HG02571 (cell line): ENCODE results near the gene S100A12.
"Not testable (repeated sequence)": the region's sequence is repeated elsewhere in the genome, so short reads cannot be mapped to it uniquely, and the experiment has no call there.

Source experiments
- ATAC-seq: cut with Tn5 transposase; IDR thresholded peaks from one replicate; pipeline ENCODE4 v1.9.1; 2021; ENCODE audit warnings: mild to moderate bottlenecking, moderate library complexity; ENCODE audit not compliant: unreplicated experiment

The S100A12 gene

DNA sequence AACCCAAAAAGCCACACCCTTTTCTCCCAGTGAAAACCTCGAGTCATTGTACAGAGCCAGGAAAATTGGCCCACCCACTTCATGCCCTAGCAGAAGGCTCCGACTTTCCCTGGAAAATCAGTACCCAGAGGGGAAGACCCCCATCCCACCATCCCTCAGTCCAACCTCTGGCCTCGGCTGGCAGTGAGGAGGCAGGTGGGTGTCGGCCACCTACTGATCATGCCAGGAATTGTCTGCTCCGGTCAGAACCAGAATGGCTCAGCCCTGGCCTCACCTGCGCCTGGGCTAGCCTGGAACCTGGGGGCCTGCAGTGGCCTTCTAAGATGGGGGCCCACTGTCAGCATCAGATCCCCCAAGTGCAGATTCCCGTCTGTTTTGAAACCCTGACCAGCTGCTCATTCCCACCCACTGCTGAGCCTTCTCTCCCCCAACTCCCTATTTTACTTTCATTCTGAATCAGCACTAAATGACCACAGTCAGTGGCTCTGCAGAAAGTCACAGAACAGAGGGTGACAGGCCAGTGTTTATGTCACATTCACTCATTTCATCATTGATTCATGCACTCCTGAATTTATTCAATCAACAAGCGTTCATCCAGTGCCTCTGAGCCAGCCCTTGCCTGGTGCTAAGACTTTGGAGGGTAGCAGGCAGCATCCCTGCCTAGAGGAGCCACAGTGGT, 20.8 kb downstream of the S100A12 start:
- ATAC-seq = no peak

DNA sequence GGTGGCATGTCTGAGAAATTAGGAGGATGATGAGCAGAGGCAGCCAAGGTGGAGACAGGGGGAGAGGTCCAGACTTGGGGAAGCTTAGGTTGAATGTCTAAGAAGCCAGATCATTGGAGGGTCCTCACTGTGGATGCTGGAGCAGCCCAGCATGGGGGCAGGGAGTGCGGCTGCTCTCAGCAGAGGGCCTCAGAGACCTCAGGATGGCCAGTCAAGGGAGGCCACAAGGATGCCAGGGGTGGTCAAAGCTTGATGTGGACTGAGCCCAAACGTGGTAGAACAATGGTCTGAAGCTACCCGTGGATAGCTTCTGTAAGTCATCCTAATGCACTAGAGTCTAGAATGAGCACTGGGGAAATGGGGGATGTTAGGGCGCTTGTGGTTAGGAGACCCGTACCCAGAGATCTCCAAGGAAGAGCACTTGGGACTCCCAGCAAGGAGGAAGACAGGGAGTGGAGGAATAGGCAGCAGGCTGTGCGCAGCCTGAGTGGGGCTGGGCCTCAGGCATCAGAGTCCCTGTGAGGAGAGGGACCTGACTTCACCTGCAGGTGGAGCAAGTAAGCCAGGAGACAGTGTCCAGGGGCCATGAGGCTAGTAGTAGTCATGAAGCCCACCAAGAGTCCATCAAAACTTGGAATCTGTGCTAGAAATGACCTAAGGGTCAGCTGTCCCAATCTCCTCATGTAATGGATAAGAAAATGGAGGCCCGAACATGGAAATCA, 22.0 kb downstream of the S100A12 start:
- no peak for ATAC-seq

- ATAC-seq = no peak
Measured at GRCh38 chr1:153352523-153352922, 22.9 kb downstream of the S100A12 start.

DNA sequence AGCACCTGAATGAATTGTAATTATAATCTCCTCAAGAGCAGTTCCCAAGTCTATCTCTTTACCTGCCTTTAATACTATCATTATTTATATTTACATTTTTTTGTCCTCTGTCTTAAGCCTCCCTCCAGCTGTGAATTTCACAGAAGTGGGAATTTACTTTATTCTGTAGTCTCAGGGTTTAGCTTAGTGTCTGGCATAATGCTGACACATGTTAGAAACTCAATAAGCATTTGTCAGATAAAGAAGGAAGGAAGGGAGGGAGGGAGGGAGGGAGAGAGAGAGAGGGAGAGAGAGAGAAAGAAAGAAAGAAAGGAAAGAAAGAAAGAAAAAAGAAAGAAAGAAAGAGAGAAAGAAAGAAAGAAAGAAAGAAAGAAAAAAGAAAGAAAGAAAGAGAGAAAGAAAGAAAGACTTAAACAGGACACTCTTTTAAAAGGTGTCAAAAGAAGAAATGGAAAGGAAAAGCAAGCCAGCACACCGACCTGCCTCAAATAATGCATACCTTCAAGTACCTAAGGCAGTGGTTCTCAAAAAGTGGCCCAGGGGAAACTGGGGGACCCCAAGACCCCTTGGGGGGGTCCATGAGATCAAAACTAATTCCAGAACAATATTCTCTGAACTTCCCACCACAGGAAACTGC, 25.0 kb downstream of the S100A12 start:
- no peak for ATAC-seq

GRCh38 chr1:153349363-153350320, 25.8 kb downstream of the S100A12 start:
- no peak for ATAC-seq

GRCh38 chr1:153348511-153349362, 26.7 kb downstream of the S100A12 start, which contains the start of gene PGLYRP4:
TSS of gene PGLYRP4 (minus strand) at chr1:153348841. CDS start at chr1:153347932, 909 bp downstream.
- no peak for ATAC-seq

GRCh38 chr1:153347856-153348255, 27.6 kb downstream of the S100A12 start:
- ATAC-seq = no peak

- ATAC-seq = not testable (repeated sequence)
Measured at GRCh38 chr1:153347049-153347448, 28.4 kb downstream of the S100A12 start.

- ATAC-seq = no peak
Measured at GRCh38 chr1:153346077-153346723, 29.2 kb downstream of the S100A12 start.

DNA sequence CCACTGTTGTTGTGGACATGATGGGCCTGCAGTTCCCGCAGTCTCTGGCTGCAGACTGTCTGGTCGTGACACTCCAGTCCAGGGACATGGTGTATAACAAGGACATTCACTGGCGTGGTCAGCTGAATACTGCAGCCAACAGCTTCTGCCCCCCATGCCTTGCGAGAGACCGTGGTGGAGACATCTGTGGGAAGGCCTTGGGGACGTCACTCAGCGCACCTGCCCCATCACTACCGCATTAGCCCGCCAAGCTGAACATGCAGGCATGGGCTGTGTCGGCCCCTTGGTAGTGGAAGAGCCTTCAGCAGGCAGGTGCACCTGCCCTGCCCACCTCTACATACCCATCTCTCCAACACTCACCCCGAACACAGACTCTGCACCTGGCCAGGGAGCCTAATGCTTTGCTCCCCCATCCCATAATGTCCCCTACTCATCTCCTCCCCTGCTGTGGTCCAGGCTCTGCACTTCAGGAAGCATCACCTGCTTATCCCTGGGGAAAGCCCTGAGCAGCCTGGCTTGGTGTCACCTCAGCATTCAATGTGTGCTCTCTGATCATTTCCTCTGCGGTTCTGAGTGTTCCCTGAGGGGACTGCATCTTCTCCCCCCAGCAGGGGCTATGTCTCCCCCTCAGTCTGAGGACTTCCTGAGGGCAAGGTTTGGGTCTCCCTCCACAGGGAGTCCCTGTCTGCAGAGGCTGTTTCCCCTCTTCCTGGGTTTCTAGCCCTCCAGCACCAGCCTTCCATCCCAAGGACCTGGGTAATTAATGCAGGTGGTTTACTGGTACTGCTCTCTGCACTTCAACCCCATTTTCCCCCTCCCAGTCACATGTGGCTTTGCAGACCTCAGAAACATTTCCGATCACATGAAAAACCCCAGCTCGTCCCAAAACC, 30.0 kb downstream of the S100A12 start:
- no peak for ATAC-seq

GRCh38 chr1:153344718-153345025, 30.7 kb downstream of the S100A12 start:
- no peak for ATAC-seq

DNA sequence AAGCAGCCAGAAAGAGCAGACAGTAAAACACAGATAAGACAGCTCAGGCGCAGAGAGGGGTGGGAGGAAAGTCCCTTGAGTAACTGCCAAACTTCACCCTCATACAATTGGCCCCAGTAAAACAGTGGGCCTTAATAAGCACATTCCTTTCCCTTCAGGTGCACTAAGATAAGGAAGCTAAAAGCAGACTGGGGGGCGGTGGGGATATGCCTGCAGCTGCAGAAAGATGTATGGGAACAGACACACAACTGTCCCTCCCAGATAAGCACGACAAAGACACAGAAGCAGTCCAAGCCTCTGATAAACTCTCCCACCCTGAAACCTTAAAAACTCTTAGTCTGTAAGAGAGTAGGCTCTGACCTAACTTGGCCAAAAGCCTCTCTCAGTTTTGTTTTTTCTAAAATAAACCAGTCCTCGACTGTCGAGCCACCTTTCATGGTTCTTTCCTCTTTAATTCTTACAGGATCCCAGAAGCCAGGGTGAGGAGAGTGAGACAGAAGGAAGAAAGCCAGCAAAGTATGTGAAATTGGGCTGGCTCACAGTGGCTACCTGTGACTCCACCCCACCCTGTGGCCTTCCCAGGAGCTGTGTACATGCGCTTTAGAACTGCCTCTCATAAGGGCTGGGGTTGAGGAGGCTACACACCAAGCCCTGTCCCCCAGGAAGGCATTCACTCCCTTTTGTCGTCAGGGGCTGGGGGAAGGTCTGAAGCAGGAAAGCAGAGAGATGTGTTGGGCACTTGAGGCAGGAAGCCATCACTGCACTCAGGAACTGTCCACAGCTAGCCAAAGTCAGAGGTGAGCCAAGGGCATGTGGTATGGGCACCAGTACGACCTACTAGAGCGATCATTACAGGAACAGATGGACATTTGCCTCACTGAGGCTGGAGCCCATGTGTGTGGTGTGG, 31.4 kb downstream of the S100A12 start:
- ATAC-seq = no peak

DNA sequence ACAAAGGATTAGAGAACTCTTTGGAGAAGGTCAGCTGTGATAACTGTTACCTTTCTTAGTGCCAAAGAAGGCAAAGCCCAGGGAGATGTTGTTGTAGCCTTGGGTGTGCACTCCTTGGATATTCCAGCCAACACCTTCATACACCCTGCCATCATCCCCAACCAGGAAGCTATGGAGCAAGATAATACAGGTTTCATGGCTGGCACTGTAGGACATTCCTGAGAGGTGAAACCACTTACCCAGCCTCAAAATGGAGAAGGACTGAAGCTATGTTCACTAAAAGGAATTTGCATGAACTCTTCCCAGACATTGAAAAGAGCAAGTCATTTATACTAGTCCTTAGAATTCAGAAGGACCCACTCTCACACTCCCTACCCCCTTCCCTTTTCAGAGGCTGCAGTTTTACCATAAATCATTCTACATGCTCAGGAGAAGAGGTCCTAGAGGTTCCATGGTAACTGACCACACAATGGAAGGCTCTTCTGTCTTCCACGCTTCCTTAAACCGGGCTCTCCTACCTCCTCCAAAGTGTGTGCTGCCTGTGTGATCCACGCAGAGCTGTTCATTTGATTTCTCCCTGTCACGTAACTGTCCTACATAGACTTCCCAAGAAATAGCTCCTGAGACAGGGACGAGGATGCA, 32.3 kb downstream of the S100A12 start:
- ATAC-seq = no peak

DNA sequence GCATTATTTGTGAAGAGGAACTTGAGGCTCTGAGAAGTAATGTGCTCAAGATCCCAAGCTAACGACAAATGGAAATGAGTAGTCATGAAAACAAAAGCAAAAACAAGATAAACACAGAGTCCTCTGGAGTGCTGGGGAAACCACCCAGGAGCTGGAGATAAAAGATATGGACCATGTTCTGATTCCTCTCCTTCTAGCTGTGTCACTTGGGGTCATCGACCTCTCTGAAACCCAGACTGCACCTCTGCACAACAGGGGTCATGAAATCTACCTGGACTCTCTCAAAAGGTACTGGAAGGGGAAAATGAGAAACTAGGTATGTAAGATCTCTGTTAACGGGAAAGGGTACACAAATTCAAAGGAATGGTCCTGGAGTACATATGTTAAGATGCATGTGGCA, 33.2 kb downstream of the S100A12 start:
- no peak for ATAC-seq

DNA sequence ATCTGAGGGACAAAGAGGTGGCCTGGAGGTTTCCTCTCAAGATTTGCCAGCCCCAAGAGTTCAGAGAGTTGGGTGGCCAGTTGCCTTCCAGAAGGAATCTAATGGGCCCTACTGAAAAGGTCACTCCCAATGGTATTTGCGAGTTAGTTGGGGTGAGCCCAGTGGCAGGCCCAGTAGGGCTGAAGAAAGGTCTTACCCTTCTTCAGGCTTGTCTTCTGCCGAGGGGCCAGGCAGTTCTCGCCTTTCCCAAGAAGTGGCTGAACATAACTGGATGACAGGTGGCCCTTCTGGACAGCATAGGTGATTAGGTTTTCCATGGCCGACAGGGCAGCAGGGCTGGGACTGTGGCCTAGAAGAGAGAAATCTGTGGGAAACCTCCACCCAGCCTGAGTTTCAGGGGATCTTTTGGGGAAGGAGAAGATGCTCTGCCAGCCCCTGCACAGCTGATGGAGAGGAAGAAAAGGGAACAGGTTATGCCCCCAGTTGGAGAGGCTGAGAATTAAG, 33.9 kb downstream of the S100A12 start:
- no peak for ATAC-seq

- ATAC-seq = no peak
Measured at GRCh38 chr1:153340356-153340755, 35.1 kb downstream of the S100A12 start.

DNA sequence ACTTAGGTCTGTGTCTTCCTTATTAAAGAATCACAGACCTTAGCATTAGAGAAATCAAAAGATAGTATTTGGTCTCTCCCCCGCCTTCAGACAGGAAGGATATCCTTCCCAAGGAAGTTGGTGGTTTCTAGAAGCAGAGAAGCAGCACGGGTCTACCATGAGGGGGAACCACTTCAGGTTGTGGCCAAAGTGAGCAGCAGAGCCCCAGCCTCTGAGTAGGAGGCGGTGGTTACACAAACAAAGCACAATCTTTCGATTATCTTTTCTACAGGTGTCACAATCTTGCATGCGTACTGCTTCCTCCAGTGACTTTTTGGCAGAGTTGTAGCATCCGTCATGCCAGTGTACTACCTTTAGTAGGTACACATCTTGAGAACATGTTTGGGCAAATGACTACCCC, 35.6 kb downstream of the S100A12 start:
- no peak for ATAC-seq
